ENCODE data around the gene GALNT2.

GALNT2 gene

DNA sequence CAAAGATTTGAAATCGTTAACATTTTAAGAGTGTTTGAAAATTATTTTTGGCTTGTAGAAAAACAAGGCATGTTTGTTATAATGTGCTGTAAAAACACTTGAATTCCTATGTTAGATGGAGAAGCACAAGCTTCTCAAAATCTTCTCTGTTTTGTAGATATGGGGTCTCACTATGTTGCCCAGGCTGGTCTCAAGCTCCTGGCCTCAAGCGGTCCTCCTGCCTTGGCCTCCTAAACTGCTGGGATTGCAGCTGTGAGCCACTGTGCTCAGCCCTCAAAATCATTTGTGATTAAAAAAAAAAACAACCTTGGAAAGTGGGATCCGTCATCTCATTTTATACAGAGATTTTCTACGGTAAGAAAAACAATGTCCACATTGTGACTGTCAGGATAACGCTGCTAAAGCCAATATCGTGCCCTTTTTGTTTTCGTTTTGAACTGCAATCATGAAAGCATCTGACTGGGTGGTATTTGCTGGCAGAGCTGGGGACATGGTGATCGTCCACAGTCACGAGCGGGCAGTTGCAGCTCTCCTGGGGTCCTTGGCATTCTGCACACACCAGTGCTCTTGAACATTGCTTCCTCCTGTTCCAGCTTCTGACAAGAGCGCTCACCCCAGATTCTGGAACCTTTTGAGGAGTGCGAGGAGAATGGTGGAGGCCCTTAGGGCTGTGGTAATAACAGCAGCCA, 246.6 kb downstream of the GALNT2 start:
- no peaks in the 10 kb centered on the region for H3K36me3 ChIP-seq (ENCODE audit: insufficient read depth, low read length)
- no peak overlapping the region for H3K4me3 ChIP-seq (ENCODE audit: low read depth in 1 of 2, low read length in 2 of 2)
- no peak overlapping the region for H3K27ac ChIP-seq (ENCODE audit: low read depth, low read length)
- no peak overlapping the region for H3K9ac ChIP-seq (ENCODE audit: low read length)
- H3K27me3 ChIP-seq (ENCODE audit: control insufficient read depth in 1 of 2, insufficient read depth in 2 of 2, low read length in 2 of 2), result no peaks in the 10 kb centered on the region
- no peaks in the 10 kb centered on the region for H3K4me1 ChIP-seq (ENCODE audit: insufficient read depth, low read length)
- H3K9me3 ChIP-seq (ENCODE audit: low read length), result no peaks in the 10 kb centered on the region

DNA sequence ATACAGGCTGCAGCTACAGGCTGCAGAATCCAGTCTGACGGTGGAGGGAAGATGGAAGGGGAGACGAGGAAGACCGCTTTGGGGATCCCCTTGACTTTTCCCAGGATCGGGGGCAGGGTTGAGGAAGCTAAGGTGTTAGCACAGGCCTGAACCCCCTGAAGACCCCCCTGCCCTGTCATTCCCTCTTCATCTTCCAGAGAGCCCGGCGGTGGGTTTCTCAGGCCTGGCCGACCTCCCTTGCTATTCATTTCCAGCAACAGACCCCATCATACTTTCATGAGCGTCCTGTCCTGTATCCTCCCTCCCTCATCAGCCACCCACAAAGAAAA, 247.1 kb downstream of the GALNT2 start:
- Histone ChIP-seq H3K4me1 (ENCODE audit: insufficient read depth, low read length) (no peaks in the 10 kb centered on the region), H3K27ac (ENCODE audit: low read depth, low read length) (no peak overlapping the region), H3K9me3 (ENCODE audit: low read length) (no peaks in the 10 kb centered on the region), H3K9ac (ENCODE audit: low read length) (no peak overlapping the region), H3K27me3 (ENCODE audit: control insufficient read depth in 1 of 2, insufficient read depth in 2 of 2, low read length in 2 of 2) (no peaks in the 10 kb centered on the region), H3K36me3 (ENCODE audit: insufficient read depth, low read length) (no peaks in the 10 kb centered on the region), H3K4me3 (ENCODE audit: low read depth in 1 of 2, low read length in 2 of 2) (no peak overlapping the region)

- H3K4me1 ChIP-seq (ENCODE audit: insufficient read depth, low read length), result no peaks in the 10 kb centered on the region
- H3K27ac ChIP-seq (ENCODE audit: low read depth, low read length), result no peak overlapping the region
- H3K27me3 ChIP-seq (ENCODE audit: control insufficient read depth in 1 of 2, insufficient read depth in 2 of 2, low read length in 2 of 2), result no peaks in the 10 kb centered on the region
- no peak overlapping the region for H3K4me3 ChIP-seq (ENCODE audit: low read depth in 1 of 2, low read length in 2 of 2)
- no peak overlapping the region for H3K9ac ChIP-seq (ENCODE audit: low read length)
- H3K9me3 ChIP-seq (ENCODE audit: low read length), result no peaks in the 10 kb centered on the region
- no peaks in the 10 kb centered on the region for H3K36me3 ChIP-seq (ENCODE audit: insufficient read depth, low read length)
These were observed 248.1 kb downstream of the GALNT2 start for GRCh38 chr1:230315099-230315498.

- H3K4me1 ChIP-seq (ENCODE audit: insufficient read depth, low read length), result no peaks in the 10 kb centered on the region
- no peaks in the 10 kb centered on the region for H3K36me3 ChIP-seq (ENCODE audit: insufficient read depth, low read length)
- no peak overlapping the region for H3K27ac ChIP-seq (ENCODE audit: low read depth, low read length)
These were observed 250.1 kb downstream of the GALNT2 start for GRCh38 chr1:230316864-230317745.

GRCh38 chr1:230317823-230318819, 251.1 kb downstream of the GALNT2 start:
- no peaks in the 10 kb centered on the region for H3K4me1 ChIP-seq (ENCODE audit: insufficient read depth, low read length)
- H3K27me3 ChIP-seq (ENCODE audit: control insufficient read depth in 1 of 2, insufficient read depth in 2 of 2, low read length in 2 of 2), result no peaks in the 10 kb centered on the region
- no peaks in the 10 kb centered on the region for H3K36me3 ChIP-seq (ENCODE audit: insufficient read depth, low read length)
- no peak overlapping the region for H3K4me3 ChIP-seq (ENCODE audit: low read depth in 1 of 2, low read length in 2 of 2)
- H3K9ac ChIP-seq (ENCODE audit: low read length), result no peak overlapping the region
- H3K27ac ChIP-seq (ENCODE audit: low read depth, low read length), result no peak overlapping the region
- no peaks in the 10 kb centered on the region for H3K9me3 ChIP-seq (ENCODE audit: low read length)

More at GRCh38 chr1:230316864-230317745, 250.1 kb downstream of the GALNT2 start:
- Histone ChIP-seq H3K27me3 (ENCODE audit: control insufficient read depth in 1 of 2, insufficient read depth in 2 of 2, low read length in 2 of 2) (no peaks in the 10 kb centered on the region), H3K9me3 (ENCODE audit: low read length) (no peaks in the 10 kb centered on the region), H3K9ac (ENCODE audit: low read length) (no peak overlapping the region), H3K4me3 (ENCODE audit: low read depth in 1 of 2, low read length in 2 of 2) (no peak overlapping the region)

DNA sequence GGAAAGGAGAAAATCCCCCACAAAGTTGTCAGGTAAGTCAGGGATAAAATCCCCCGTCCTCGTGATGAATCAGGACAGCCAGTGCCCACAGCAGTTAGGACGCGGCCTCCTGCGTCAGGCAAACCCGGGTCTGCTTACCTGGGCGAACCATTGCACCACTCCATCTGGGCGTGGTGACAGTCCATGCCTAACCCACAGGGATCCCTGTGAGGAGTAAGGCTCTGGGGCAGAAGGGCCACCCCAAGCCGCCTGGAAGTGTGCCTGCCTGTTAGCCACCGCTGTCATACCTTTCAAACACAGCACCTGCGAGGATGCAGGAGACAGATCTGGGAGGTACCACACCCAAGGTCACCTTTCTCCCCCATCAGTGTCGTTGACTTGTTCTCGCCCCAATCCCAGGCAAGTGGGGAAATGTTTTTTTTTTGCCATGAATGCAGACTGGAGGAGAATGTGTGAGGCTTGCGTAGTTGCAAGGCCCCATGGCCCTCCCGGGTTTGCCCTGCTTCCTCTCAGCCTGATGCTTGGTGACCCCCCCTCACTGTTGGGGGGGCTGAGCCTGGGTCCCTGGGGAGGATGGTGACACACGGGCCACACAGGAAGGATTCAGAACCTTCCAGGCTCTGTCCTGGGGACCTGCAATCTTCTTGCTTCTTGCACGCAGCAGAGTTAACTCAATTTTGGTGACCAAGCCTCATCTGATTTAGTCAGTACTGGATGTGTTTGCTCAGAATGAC, 252.1 kb downstream of the GALNT2 start:
- H3K27me3 ChIP-seq (ENCODE audit: control insufficient read depth in 1 of 2, insufficient read depth in 2 of 2, low read length in 2 of 2), result no peaks in the 10 kb centered on the region
- no peak overlapping the region for H3K27ac ChIP-seq (ENCODE audit: low read depth, low read length)
- H3K4me3 ChIP-seq (ENCODE audit: low read depth in 1 of 2, low read length in 2 of 2), result no peak overlapping the region
- no peaks in the 10 kb centered on the region for H3K36me3 ChIP-seq (ENCODE audit: insufficient read depth, low read length)
- no peaks in the 10 kb centered on the region for H3K9me3 ChIP-seq (ENCODE audit: low read length)
- no peak overlapping the region for H3K9ac ChIP-seq (ENCODE audit: low read length)
- no peaks in the 10 kb centered on the region for H3K4me1 ChIP-seq (ENCODE audit: insufficient read depth, low read length)

GRCh38 chr1:230320804-230321203, 253.8 kb downstream of the GALNT2 start:
- Histone ChIP-seq H3K4me1 (ENCODE audit: insufficient read depth, low read length) (no peaks in the 10 kb centered on the region), H3K27ac (ENCODE audit: low read depth, low read length) (no peak overlapping the region), H3K27me3 (ENCODE audit: control insufficient read depth in 1 of 2, insufficient read depth in 2 of 2, low read length in 2 of 2) (no peaks in the 10 kb centered on the region), H3K9ac (ENCODE audit: low read length) (no peak overlapping the region), H3K4me3 (ENCODE audit: low read depth in 1 of 2, low read length in 2 of 2) (no peak overlapping the region), H3K9me3 (ENCODE audit: low read length) (no peaks in the 10 kb centered on the region), H3K36me3 (ENCODE audit: insufficient read depth, low read length) (no peaks in the 10 kb centered on the region)

- Histone ChIP-seq H3K27me3 (ENCODE audit: control insufficient read depth in 1 of 2, insufficient read depth in 2 of 2, low read length in 2 of 2) (no peaks in the 10 kb centered on the region), H3K4me1 (ENCODE audit: insufficient read depth, low read length) (no peaks in the 10 kb centered on the region), H3K4me3 (ENCODE audit: low read depth in 1 of 2, low read length in 2 of 2) (no peak overlapping the region), H3K9ac (ENCODE audit: low read length) (no peak overlapping the region), H3K36me3 (ENCODE audit: insufficient read depth, low read length) (no peaks in the 10 kb centered on the region), H3K27ac (ENCODE audit: low read depth, low read length) (no peak overlapping the region), H3K9me3 (ENCODE audit: low read length) (no peaks in the 10 kb centered on the region)
These were observed 254.3 kb downstream of the GALNT2 start for GRCh38 chr1:230321341-230321740.

- H3K4me3 ChIP-seq (ENCODE audit: low read depth in 1 of 2, low read length in 2 of 2), result no peak overlapping the region
- H3K36me3 ChIP-seq (ENCODE audit: insufficient read depth, low read length), result no peaks in the 10 kb centered on the region
- no peaks in the 10 kb centered on the region for H3K4me1 ChIP-seq (ENCODE audit: insufficient read depth, low read length)
- no peaks in the 10 kb centered on the region for H3K27me3 ChIP-seq (ENCODE audit: control insufficient read depth in 1 of 2, insufficient read depth in 2 of 2, low read length in 2 of 2)
- no peak overlapping the region for H3K27ac ChIP-seq (ENCODE audit: low read depth, low read length)
- H3K9ac ChIP-seq (ENCODE audit: low read length), result no peak overlapping the region
- no peaks in the 10 kb centered on the region for H3K9me3 ChIP-seq (ENCODE audit: low read length)
These were observed 254.8 kb downstream of the GALNT2 start for GRCh38 chr1:230321741-230322420.

DNA sequence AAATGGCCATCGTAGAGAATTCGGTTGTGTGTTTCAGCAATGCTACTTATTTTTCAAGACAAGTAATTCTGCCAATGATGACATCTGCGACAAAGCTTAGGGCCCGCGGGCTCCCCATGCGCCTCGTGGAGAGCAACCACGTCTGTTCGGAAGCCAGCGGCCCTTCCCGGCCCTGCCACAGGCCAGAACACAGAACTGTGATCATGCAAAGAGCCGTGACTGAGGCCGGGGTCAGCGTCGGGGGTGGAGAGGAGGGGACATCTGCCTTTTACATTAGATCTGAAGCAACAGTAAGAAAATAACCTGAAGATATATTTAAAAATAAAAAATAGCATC, 255.4 kb downstream of the GALNT2 start:
- no peaks in the 10 kb centered on the region for H3K27me3 ChIP-seq (ENCODE audit: control insufficient read depth in 1 of 2, insufficient read depth in 2 of 2, low read length in 2 of 2)
- no peak overlapping the region for H3K9ac ChIP-seq (ENCODE audit: low read length)
- H3K4me1 ChIP-seq (ENCODE audit: insufficient read depth, low read length), result no peaks in the 10 kb centered on the region
- H3K4me3 ChIP-seq (ENCODE audit: low read depth in 1 of 2, low read length in 2 of 2), result no peak overlapping the region
- H3K27ac ChIP-seq (ENCODE audit: low read depth, low read length), result no peak overlapping the region
- H3K36me3 ChIP-seq (ENCODE audit: insufficient read depth, low read length), result no peaks in the 10 kb centered on the region
- no peaks in the 10 kb centered on the region for H3K9me3 ChIP-seq (ENCODE audit: low read length)
